HL-60 (cell line): Measurements from ENCODE around the gene KDM4C.

Source experiments
- DNase-seq, 2 experiments: peaks; one replicate each; pipeline ENCODE4 v3.0.0-alpha.2; 2010 to 2020; ENCODE audit warnings: low read depth in 1 of 2, low spot score in 1 of 2
- H3K27ac ChIP-seq: fragments of 250-450 bp; sonication (Bioruptor Pico); replicated peaks from 2 replicates; pipeline ENCODE4 v1.5.1; 2020; ENCODE audit warnings: mild to moderate bottlenecking, moderate library complexity
- H3K27me3 ChIP-seq: fragments of 250-450 bp; sonication (Bioruptor Pico); 2 replicates; pipeline ENCODE4 v1.5.1; 2021; ENCODE audit warnings: mild to moderate bottlenecking, moderate library complexity; ENCODE audit not compliant: insufficient read depth, poor library complexity, severe bottlenecking
- H3K4me3 ChIP-seq: replicated peaks from 2 replicates; pipeline ENCODE4 v1.5.1; 2011; ENCODE audit warnings: mild to moderate bottlenecking, control low read depth, low read length; ENCODE audit not compliant: insufficient read depth
- GABPA ChIP-seq: IDR thresholded peaks from 2 replicates; pipeline ENCODE4 v1.6.1; 2012; ENCODE audit warnings: low read depth
- POLR2AphosphoS5 ChIP-seq: IDR thresholded peaks from 2 replicates; pipeline ENCODE4 v1.6.1; 2012; ENCODE audit warnings: low read depth
- SPI1 ChIP-seq: IDR thresholded peaks from 2 replicates; pipeline ENCODE4 v1.6.1; 2012; ENCODE audit warnings: low read depth, mild to moderate bottlenecking, borderline replicate concordance
- TF ChIP-seq, protein P1 (sequence below): IDR thresholded peaks from 2 replicates; pipeline ENCODE4 v1.6.1; 2012; ENCODE audit warnings: low read depth; ENCODE audit not compliant: insufficient replicate concordance
- TF ChIP-seq, protein P2 (sequence below): IDR thresholded peaks from one replicate; pipeline ENCODE4 v1.5.1; 2011; ENCODE audit warnings: low read length, control low read depth, inconsistent platforms; ENCODE audit not compliant: insufficient read depth

The KDM4C gene

DNA sequence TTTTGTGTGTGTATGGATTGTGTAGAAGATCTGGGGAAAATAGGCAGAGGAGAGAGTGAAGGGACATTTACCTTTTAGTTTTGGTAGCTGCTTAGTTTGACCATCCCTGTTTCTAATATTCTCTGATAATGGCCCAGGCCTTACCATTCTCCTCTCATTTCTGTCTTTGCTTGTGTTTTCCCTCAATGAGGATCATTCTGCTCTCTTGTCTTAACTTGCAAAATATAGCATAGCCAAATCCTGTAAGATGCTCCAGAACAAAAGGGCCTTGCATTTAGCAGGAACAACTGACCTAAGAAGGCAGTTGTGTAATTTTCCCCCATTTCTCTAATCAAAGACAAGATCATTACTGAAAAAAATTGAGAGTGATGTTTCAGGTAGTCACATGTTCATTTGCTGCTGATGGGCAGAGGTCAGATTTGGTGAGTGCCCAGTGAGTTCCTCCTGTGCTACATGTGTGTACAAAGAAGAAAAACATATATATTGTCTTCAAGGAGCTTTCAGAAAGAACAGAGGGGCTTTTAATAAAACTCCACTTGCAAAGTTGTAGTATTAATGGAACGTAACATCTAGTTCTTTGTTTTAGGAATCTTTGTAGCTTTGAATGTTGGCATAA, 139.5 kb downstream of the KDM4C start:
- Histone ChIP-seq H3K27me3 (no peaks in the 10 kb centered on the region), H3K27ac (no peak overlapping the region), H3K4me3 (no peak overlapping the region)
- TF ChIP-seq, protein P1, sequence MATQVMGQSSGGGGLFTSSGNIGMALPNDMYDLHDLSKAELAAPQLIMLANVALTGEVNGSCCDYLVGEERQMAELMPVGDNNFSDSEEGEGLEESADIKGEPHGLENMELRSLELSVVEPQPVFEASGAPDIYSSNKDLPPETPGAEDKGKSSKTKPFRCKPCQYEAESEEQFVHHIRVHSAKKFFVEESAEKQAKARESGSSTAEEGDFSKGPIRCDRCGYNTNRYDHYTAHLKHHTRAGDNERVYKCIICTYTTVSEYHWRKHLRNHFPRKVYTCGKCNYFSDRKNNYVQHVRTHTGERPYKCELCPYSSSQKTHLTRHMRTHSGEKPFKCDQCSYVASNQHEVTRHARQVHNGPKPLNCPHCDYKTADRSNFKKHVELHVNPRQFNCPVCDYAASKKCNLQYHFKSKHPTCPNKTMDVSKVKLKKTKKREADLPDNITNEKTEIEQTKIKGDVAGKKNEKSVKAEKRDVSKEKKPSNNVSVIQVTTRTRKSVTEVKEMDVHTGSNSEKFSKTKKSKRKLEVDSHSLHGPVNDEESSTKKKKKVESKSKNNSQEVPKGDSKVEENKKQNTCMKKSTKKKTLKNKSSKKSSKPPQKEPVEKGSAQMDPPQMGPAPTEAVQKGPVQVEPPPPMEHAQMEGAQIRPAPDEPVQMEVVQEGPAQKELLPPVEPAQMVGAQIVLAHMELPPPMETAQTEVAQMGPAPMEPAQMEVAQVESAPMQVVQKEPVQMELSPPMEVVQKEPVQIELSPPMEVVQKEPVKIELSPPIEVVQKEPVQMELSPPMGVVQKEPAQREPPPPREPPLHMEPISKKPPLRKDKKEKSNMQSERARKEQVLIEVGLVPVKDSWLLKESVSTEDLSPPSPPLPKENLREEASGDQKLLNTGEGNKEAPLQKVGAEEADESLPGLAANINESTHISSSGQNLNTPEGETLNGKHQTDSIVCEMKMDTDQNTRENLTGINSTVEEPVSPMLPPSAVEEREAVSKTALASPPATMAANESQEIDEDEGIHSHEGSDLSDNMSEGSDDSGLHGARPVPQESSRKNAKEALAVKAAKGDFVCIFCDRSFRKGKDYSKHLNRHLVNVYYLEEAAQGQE = no peak
- TF ChIP-seq POLR2AphosphoS5 (no peak), SPI1 (no peak), GABPA (no peak)
- TF ChIP-seq, protein P2, sequence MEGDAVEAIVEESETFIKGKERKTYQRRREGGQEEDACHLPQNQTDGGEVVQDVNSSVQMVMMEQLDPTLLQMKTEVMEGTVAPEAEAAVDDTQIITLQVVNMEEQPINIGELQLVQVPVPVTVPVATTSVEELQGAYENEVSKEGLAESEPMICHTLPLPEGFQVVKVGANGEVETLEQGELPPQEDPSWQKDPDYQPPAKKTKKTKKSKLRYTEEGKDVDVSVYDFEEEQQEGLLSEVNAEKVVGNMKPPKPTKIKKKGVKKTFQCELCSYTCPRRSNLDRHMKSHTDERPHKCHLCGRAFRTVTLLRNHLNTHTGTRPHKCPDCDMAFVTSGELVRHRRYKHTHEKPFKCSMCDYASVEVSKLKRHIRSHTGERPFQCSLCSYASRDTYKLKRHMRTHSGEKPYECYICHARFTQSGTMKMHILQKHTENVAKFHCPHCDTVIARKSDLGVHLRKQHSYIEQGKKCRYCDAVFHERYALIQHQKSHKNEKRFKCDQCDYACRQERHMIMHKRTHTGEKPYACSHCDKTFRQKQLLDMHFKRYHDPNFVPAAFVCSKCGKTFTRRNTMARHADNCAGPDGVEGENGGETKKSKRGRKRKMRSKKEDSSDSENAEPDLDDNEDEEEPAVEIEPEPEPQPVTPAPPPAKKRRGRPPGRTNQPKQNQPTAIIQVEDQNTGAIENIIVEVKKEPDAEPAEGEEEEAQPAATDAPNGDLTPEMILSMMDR = no peak
- no peak for DNase-seq

- no peak overlapping the region for H3K4me3 ChIP-seq
- H3K27ac ChIP-seq = no peak overlapping the region
- no peak for DNase-seq
- TF ChIP-seq, protein P2 = no peak
- TF ChIP-seq, protein P1 = no peak
- TF ChIP-seq GABPA = no peak
- no peak for TF ChIP-seq SPI1
- TF ChIP-seq POLR2AphosphoS5 = no peak
- no peaks in the 10 kb centered on the region for H3K27me3 ChIP-seq
Measured at GRCh38 chr9:6897898-6898302, 140.1 kb downstream of the KDM4C start.

DNA sequence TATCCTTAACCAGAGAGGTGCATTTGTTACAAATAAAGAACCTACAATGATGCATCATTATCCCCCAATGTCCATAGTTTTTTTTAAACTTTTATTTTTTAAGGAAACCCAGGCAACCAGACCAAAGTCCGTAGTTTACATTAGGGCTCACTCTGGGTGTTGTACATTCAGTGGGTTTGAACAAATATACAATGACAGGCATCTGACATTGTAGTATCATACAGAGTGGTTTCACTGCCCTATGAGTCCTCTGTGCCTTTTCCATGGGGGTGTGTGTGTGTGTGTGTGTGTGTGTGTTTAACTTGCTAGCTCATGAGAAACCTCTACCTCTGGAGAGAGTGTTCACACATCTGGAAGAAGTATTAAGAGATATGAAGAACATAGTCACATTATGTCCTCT, 141.5 kb downstream of the KDM4C start:
- Histone ChIP-seq H3K4me3 (no peak overlapping the region), H3K27me3 (no peaks in the 10 kb centered on the region), H3K27ac (no peak overlapping the region)
- TF ChIP-seq, protein P2 = no peak
- TF ChIP-seq, protein P1 = no peak
- TF ChIP-seq GABPA (no peak), SPI1 (no peak), POLR2AphosphoS5 (no peak)
- DNase-seq = no peak
